GM12891 (cell line): ENCODE results near the gene DNAH12.

ENCODE experiments used
- DNase-seq: peaks from one replicate; pipeline ENCODE4 v3.0.0; 2011; ENCODE audit warnings: low spot score; ENCODE audit not compliant: insufficient read length
- FAIRE-seq: peaks from 2 replicates; lab custom pipeline; 2011; peaks lifted over from hg19 to GRCh38; lab: Jason Lieb, UNC
- PAX5 ChIP-seq: IDR thresholded peaks from 2 replicates; pipeline ENCODE4 v1.6.1; 2011; ENCODE audit warnings: low read length, moderate library complexity, mild to moderate bottlenecking; ENCODE audit not compliant: insufficient read depth, severe bottlenecking
- POLR2A ChIP-seq: IDR thresholded peaks from 2 replicates; pipeline ENCODE4 v1.6.1; 2011; ENCODE audit warnings: low read depth, low read length, control low read depth
- POLR2AphosphoS5 ChIP-seq: IDR thresholded peaks from 2 replicates; pipeline ENCODE4 v1.6.1; 2011; ENCODE audit warnings: low read depth, low read length, control low read depth
- POU2F2 ChIP-seq: IDR thresholded peaks from 2 replicates; pipeline ENCODE4 v1.6.1; 2011; ENCODE audit warnings: low read depth, mild to moderate bottlenecking, control low read depth, low read length, moderate library complexity
- SPI1 ChIP-seq: IDR thresholded peaks from 2 replicates; pipeline ENCODE4 v1.6.1; 2011; ENCODE audit warnings: low read depth, low read length, control low read depth
- TAF1 ChIP-seq: IDR thresholded peaks from 2 replicates; pipeline ENCODE4 v1.6.1; 2011; ENCODE audit warnings: low read depth, low read length, control low read depth

DNAH12 gene

GRCh38 chr3:57268416-57268815, 275.7 kb downstream of the DNAH12 start:
- FAIRE-seq = no peak
- TF ChIP-seq POLR2AphosphoS5 = no peak
- TF ChIP-seq POLR2A = no peak
- TF ChIP-seq PAX5 = no peak
- TF ChIP-seq POU2F2 = no peak
- no peak for TF ChIP-seq SPI1
- no peak for TF ChIP-seq TAF1
- no peak for DNase-seq

GRCh38 chr3:57261929-57262328, 282.2 kb downstream of the DNAH12 start:
- no peak for TF ChIP-seq POLR2AphosphoS5
- DNase-seq = no peak
- no peak for FAIRE-seq

GRCh38 chr3:57261119-57261518, 283.0 kb downstream of the DNAH12 start:
- FAIRE-seq = no peak
- DNase-seq = no peak
- no peak for TF ChIP-seq POLR2A
- no peak for TF ChIP-seq PAX5
- TF ChIP-seq TAF1 = no peak
- TF ChIP-seq POU2F2 = no peak
- TF ChIP-seq SPI1 = no peak
- no peak for TF ChIP-seq POLR2AphosphoS5

DNA sequence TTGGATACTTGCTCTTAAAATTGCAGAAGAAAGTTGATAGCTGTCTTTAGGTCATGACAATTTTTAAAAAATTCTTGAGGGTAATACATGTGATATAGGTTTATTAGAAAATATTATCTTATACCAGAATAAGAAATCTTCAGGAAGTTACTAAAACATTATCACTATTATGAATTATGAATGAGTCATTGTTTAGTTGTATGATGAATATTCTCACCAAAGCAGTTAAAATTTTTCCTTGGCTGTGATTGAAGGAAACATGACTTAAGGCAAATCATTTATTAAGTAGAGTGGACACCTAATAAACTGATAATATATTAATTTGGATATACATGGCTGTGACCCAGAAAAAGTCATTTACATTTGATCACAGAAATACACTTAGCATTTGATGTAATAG, 286.5 kb downstream of the DNAH12 start:
- TF ChIP-seq POLR2AphosphoS5 (no peak), PAX5 (no peak), POU2F2 (no peak), POLR2A (no peak), TAF1 (no peak), SPI1 (no peak)
- no peak for FAIRE-seq
- no peak for DNase-seq

DNA sequence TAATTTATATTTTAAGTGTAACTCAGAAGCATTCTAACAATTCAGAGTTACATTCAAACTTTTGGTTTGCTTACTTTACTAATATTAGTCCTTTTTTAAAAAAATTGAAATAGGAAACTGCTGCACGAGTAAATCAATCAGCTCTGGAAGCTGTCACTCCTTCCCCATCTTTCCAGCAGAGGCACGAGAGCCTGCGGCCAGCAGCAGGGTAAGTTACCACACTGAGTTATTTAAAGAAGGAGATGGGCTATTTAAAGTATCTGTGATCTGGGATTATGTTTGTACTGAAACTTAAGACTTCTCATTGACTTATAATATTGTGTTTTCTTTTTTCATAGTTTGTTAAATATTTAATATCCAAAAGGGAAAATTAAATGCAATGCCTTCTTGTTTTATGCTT, 287.3 kb downstream of the DNAH12 start:
- DNase-seq (no peak), FAIRE-seq (no peak)
- no peak for TF ChIP-seq TAF1
- no peak for TF ChIP-seq POLR2A
- no peak for TF ChIP-seq POU2F2
- no peak for TF ChIP-seq SPI1
- no peak for TF ChIP-seq PAX5
- no peak for TF ChIP-seq POLR2AphosphoS5

GRCh38 chr3:57252404-57252803, 291.7 kb downstream of the DNAH12 start:
- FAIRE-seq (no peak), DNase-seq (no peak)
- TF ChIP-seq PAX5 = no peak
- TF ChIP-seq POLR2A = no peak
- no peak for TF ChIP-seq POLR2AphosphoS5
- TF ChIP-seq SPI1 = no peak
- no peak for TF ChIP-seq TAF1
- no peak for TF ChIP-seq POU2F2

DNA sequence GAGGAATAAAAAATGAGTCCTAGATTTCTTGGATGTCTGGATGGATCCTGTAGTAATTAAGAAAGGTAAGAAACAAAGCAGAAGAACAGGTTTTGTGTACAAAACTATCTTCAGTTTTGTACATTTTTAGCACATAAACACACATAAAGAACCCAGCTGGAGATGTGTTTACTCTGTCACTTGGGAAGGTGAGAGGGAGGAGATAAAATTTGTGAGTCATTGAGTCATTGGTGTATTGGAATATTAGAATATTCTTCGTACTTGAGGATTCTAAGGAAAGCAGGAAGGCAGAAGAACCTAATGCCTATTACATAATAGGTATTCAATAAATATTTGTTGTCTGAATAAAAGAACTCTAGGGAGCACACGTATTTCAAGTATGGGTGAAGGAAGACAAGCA, 299.2 kb downstream of the DNAH12 start:
- FAIRE-seq (no peak), DNase-seq (no peak)
- TF ChIP-seq PAX5 = no peak
- no peak for TF ChIP-seq TAF1
- no peak for TF ChIP-seq POLR2AphosphoS5
- no peak for TF ChIP-seq POU2F2
- TF ChIP-seq POLR2A = no peak
- TF ChIP-seq SPI1 = no peak
